GM12891 (cell line): Measurements from ENCODE around the gene C6orf163.

Source experiments
- POLR2A ChIP-seq: IDR thresholded peaks from 2 replicates; pipeline ENCODE4 v1.6.1; 2011; ENCODE audit warnings: low read depth, low read length, control low read depth
- POLR2AphosphoS5 ChIP-seq: IDR thresholded peaks from 2 replicates; pipeline ENCODE4 v1.6.1; 2011; ENCODE audit warnings: low read depth, low read length, control low read depth
- TAF1 ChIP-seq: IDR thresholded peaks from 2 replicates; pipeline ENCODE4 v1.6.1; 2011; ENCODE audit warnings: low read depth, low read length, control low read depth

GRCh38 chr6:87346700-87347099 is 2.1 kb downstream of the C6orf163 start:
- TF ChIP-seq POLR2A (no peak), TAF1 (no peak), POLR2AphosphoS5 (no peak)
